Smooth muscle cell (in vitro differentiated cells): ENCODE results near the gene KLHL26. TPM values are rescaled to one million over a fixed set of nuclear protein-coding genes. Genes with fewer than 3 reads are reported as not detected.

Source experiments
- DNase-seq: peaks from one replicate; lab custom pipeline; 2025; ENCODE audit not compliant: unreplicated experiment; lab: John Stamatoyannopoulos, UW
- H2AFZ ChIP-seq: fragments of 200-600 bp; sonication (generic); 2 replicates; pipeline ENCODE4 v1.6.0; 2016; ENCODE audit warnings: antibody characterized with exemption, low read depth, mild to moderate bottlenecking
- H3F3A ChIP-seq: fragments of 200-600 bp; sonication (generic); 2 replicates; pipeline ENCODE4 v1.6.0; 2017; ENCODE audit warnings: antibody characterized with exemption, low read depth
- H3K27ac ChIP-seq: fragments of 200-600 bp; sonication (generic); 2 replicates; pipeline ENCODE4 v1.5.1; 2016; ENCODE audit warnings: low read depth, mild to moderate bottlenecking
- H3K27me3 ChIP-seq: fragments of 200-600 bp; sonication (generic); 2 replicates; pipeline ENCODE4 v1.6.1; 2016; ENCODE audit warnings: low read depth, mild to moderate bottlenecking
- H3K36me3 ChIP-seq: fragments of 200-600 bp; sonication (generic); 2 replicates; pipeline ENCODE4 v1.5.1; 2016; ENCODE audit warnings: low read depth
- H3K4me1 ChIP-seq: fragments of 200-600 bp; sonication (generic); 2 replicates; pipeline ENCODE4 v1.5.1; 2016; ENCODE audit warnings: low read depth
- H3K4me2 ChIP-seq: fragments of 200-600 bp; sonication (generic); 2 replicates; pipeline ENCODE4 v1.6.0; 2016; ENCODE audit warnings: mild to moderate bottlenecking
- H3K4me3 ChIP-seq: fragments of 200-600 bp; sonication (generic); 2 replicates; pipeline ENCODE4 v1.5.1; 2016; ENCODE audit warnings: mild to moderate bottlenecking
- H3K79me2 ChIP-seq: fragments of 200-600 bp; sonication (generic); 2 replicates; pipeline ENCODE4 v1.6.0; 2016; ENCODE audit warnings: low read depth, mild to moderate bottlenecking
- H3K9ac ChIP-seq: fragments of 200-600 bp; sonication (generic); 2 replicates; pipeline ENCODE4 v1.6.0; 2016; ENCODE audit warnings: low read depth
- H3K9me3 ChIP-seq: fragments of 200-600 bp; sonication (generic); replicated peaks from 2 replicates; pipeline ENCODE4 v1.5.1; 2016; ENCODE audit warnings: low read depth
- H4K20me1 ChIP-seq: fragments of 200-600 bp; sonication (generic); 2 replicates; pipeline ENCODE4 v1.6.0; 2016; ENCODE audit warnings: low read depth
- CTCF ChIP-seq: fragments of 200-600 bp; sonication (generic); IDR thresholded peaks from 2 replicates; pipeline ENCODE4 v1.5.1; 2017; ENCODE audit warnings: borderline replicate concordance, mild to moderate bottlenecking, antibody characterized with exemption; ENCODE audit not compliant: insufficient read depth, poor library complexity, severe bottlenecking
- WGBS: methylation state at CpG from one replicate; pipeline ENCODE4 v1.1.7; 2016; ENCODE audit warnings: low lambda C conversion rate; 5-methylcytosine and 5-hydroxymethylcytosine counted together
- polyA plus RNA-seq: library from polyadenylated mRNA; unstranded; fragments of >200 nt; fragmentation: Nextera tagmentation; extraction: Ambion mirVana; gene quantifications from 2 replicates; pipeline ENCODE4 v1.2.1, GENCODE V29; 2016
- total RNA-seq: library from RNA; depleted of rRNA; stranded (reverse); fragments of >200 nt; gene quantifications from 2 replicates; pipeline ENCODE4 v1.2.3, GENCODE V29; 2014

KLHL26 gene
- total and polyA plus RNA-seq, 2 experiments from 2014 or later: 3.9 to 7.6 TPM

- peaks cover 3% of the 10 kb centered on the region for H3F3A ChIP-seq
- no peak overlapping the region for H3K4me2 ChIP-seq
- H3K9me3 ChIP-seq: no peaks in the 10 kb centered on the region
- peaks cover 7% of the 10 kb centered on the region for H4K20me1 ChIP-seq
- H3K27ac ChIP-seq: no peak overlapping the region
- H3K4me3 ChIP-seq: no peak overlapping the region
- H3K79me2 ChIP-seq: peaks cover 10% of the 10 kb centered on the region
- H3K4me1 ChIP-seq: peaks cover 8% of the 10 kb centered on the region
- no peak overlapping the region for H2AFZ ChIP-seq
- TF ChIP-seq CTCF: no peak
- no peaks in the 10 kb centered on the region for H3K27me3 ChIP-seq
- DNase-seq: no peak
- H3K36me3 ChIP-seq: no peaks in the 10 kb centered on the region
- H3K9ac ChIP-seq: no peak overlapping the region
- 86% methylated on average over 12 of the region's 12 CpGs for WGBS
Observed at GRCh38 chr19:18666317-18666716, 29.5 kb downstream of the KLHL26 start.

GRCh38 chr19:18666784-18667183 is 30.0 kb downstream of the KLHL26 start:
- no peaks in the 10 kb centered on the region for H3K36me3 ChIP-seq
- peaks cover 7% of the 10 kb centered on the region for H4K20me1 ChIP-seq
- no peaks in the 10 kb centered on the region for H3K27me3 ChIP-seq
- no peak overlapping the region for H3K4me2 ChIP-seq
- H3K4me1 ChIP-seq: peaks cover 8% of the 10 kb centered on the region
- no peaks in the 10 kb centered on the region for H3F3A ChIP-seq
- no peak overlapping the region for H3K9ac ChIP-seq
- H2AFZ ChIP-seq: no peak overlapping the region
- no peak for DNase-seq
- H3K9me3 ChIP-seq: no peaks in the 10 kb centered on the region
- WGBS: 97% methylated on average over 5 of the region's 5 CpGs
- TF ChIP-seq CTCF: no peak
- H3K4me3 ChIP-seq: no peak overlapping the region
- H3K27ac ChIP-seq: no peak overlapping the region
- H3K79me2 ChIP-seq: peaks cover 6% of the 10 kb centered on the region

- no peak overlapping the region for H3K4me3 ChIP-seq
- WGBS: 98% methylated on average over 55 of the region's 55 CpGs
- no peak overlapping the region for H3K27ac ChIP-seq
- H3F3A ChIP-seq: no peaks in the 10 kb centered on the region
- no peak overlapping the region for H3K4me2 ChIP-seq
- no peaks in the 10 kb centered on the region for H3K27me3 ChIP-seq
- H4K20me1 ChIP-seq: peaks cover 7% of the 10 kb centered on the region
- no peaks in the 10 kb centered on the region for H3K36me3 ChIP-seq
- H3K79me2 ChIP-seq: no peaks in the 10 kb centered on the region
- DNase-seq: no peak
- H3K9me3 ChIP-seq: no peaks in the 10 kb centered on the region
- H3K4me1 ChIP-seq: peaks cover 8% of the 10 kb centered on the region
- no peak overlapping the region for H2AFZ ChIP-seq
- TF ChIP-seq CTCF: no peak
- no peak overlapping the region for H3K9ac ChIP-seq
Observed at GRCh38 chr19:18667531-18668251, 30.9 kb downstream of the KLHL26 start.

GRCh38 chr19:18668252-18668631 is 31.4 kb downstream of the KLHL26 start:
- Histone ChIP-seq H3K4me1 (peaks cover 2% of the 10 kb centered on the region), H3K79me2 (no peaks in the 10 kb centered on the region), H3K27me3 (no peaks in the 10 kb centered on the region), H3K9me3 (no peaks in the 10 kb centered on the region), H4K20me1 (peaks cover 7% of the 10 kb centered on the region), H2AFZ (no peak overlapping the region), H3F3A (no peaks in the 10 kb centered on the region), H3K27ac (no peak overlapping the region), H3K4me3 (no peak overlapping the region), H3K36me3 (no peaks in the 10 kb centered on the region), H3K9ac (no peak overlapping the region), H3K4me2 (no peak overlapping the region)
- 97% methylated on average over 38 of the region's 38 CpGs for WGBS
- no peak for DNase-seq
- no peak for TF ChIP-seq CTCF
